NCI-H748 treated with DMSO at 0.1 percent for 48 hours (cell line): Measurements from ENCODE around the gene SLC10A2.
"Not testable (repeated sequence)": the region's sequence is repeated elsewhere in the genome, so short reads cannot be mapped to it uniquely, and the experiment has no call there.

Experiments
- DNase-seq: peaks from one replicate; lab custom pipeline; 2025; lab: John Stamatoyannopoulos, UW

The SLC10A2 gene, protein sequence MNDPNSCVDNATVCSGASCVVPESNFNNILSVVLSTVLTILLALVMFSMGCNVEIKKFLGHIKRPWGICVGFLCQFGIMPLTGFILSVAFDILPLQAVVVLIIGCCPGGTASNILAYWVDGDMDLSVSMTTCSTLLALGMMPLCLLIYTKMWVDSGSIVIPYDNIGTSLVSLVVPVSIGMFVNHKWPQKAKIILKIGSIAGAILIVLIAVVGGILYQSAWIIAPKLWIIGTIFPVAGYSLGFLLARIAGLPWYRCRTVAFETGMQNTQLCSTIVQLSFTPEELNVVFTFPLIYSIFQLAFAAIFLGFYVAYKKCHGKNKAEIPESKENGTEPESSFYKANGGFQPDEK

DNA sequence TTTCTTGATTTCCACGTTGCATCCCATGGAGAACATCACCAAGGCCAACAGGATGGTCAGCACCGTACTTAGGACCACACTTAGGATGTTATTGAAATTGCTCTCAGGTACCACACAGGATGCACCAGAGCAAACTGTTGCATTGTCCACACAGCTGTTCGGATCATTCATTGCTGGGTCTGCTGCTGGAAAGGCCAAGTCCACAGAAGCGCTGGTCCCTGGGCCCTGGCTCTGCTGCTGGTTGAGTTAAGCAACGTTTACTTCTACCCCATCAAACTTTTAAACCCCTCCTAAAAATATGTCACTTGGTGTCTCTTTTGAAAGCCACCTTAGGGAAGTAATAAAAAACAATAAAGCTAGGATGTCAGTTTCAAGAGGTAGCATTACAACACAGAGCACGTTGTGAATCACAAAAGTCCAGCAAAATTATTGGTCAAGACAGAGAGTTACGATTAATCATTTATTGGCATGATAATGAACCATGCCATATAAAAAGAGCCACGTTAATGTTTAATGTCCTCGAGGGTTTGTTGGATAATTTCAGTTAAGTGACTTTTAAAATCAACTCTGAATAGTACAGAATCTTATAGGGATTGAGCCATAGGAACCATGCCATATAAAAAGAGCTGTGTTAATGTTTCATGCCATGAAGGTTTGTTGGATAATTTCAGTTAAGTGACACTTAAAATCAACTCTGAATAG, at the start of gene SLC10A2:
Gene SLC10A2 (minus strand): TSS at position 339 of the 702 bp plus-strand sequence. CDS start 168 bp downstream, at position 171.
- no peak for DNase-seq

DNA sequence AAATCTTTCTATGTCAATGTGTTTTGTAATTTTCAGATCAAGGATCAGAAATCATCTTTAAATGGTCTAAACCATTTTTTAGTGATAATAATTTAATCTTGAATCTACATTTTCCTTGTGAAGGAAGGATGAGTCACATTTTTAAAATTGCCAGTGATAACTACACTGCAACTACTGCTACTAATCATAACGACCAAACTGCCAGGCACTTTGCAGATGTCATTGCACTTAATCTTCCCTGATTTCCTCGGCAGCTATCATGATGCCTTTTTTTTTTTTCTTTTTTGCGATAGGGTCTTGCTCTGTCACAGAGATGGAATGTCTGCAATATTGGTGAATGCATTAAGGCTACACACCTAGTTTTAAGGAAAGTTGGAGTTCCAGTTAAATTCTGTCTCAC, 41.4 kb upstream of the SLC10A2 start:
- DNase-seq, result no peak

DNA sequence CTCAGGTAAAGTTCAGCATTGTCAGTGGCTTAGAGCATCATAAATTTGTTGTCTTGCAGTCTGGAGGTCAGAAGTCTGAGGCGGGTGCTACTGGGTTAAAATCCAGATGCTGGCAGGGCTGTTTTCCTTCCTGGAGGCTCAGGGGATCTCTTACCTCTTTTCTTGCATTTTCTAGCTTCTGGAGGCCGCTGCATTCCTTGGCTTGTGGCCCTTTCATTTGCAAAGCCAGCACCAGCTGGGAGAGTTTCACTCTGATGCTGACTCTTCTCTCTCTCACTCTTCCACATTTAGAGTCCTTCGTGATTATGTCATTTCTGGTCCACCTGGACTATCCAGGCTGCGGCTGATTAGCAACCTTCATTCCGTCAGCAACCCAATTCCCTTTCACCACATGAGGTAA, 38.1 kb upstream of the SLC10A2 start:
- no peak for DNase-seq

DNA sequence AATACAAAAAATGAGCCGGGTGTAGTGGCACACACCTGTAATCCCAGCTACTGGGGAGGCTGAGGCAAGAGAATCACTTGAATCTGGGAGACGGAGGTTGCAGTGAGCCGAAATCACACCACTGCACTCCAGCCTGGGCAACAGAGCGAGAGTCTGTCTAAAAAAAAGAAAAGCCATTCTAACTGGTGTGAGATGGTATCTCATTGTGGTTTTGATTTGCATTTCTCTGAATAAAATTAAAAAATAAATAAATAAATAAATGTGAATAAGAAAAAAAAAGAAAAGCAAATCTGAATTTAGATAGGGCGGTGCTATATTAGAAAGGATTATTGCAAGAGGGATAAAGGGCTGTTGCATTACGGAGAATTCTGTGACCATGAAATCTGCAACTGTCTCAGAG, 37.2 kb upstream of the SLC10A2 start:
- DNase-seq, result not testable (repeated sequence)

DNA sequence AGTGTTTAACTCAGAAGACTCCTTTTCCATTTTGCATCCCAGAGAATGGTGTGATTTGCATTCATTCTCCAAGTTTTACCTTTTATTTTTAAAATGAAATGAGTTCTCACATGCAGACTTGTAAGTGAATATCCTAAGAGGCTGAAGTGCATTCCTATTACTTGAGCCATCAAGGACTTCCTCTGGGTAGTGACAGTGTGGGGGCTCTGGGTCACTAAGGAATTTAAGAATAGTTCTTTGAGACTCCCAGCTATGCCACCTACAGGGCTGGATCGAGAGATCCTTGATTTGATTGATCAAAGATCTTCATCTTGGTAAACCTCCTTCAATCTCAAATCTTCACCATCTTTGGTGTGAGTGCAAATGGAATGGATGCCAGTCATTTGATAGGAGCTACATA, 36.3 kb upstream of the SLC10A2 start:
- no peak for DNase-seq

DNA sequence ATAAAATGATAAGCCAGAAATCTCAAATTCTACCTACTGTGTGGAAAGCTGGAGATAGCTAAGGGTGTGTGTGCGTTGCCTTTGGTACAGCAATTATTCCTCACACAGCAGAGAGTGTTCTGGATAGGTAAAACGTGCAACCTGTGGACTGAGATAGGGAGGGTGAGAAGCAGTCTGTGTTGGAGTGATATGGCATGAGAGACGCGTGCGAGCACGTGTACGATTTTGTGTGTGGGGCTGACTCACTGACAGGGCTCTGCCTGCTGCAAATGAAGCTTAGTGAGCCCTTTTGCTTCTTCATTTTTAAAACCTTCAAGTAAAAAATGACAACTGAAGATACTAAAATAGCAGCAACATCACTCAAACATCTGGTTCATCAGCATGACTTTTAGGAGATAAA, 35.7 kb upstream of the SLC10A2 start:
- no peak for DNase-seq

DNA sequence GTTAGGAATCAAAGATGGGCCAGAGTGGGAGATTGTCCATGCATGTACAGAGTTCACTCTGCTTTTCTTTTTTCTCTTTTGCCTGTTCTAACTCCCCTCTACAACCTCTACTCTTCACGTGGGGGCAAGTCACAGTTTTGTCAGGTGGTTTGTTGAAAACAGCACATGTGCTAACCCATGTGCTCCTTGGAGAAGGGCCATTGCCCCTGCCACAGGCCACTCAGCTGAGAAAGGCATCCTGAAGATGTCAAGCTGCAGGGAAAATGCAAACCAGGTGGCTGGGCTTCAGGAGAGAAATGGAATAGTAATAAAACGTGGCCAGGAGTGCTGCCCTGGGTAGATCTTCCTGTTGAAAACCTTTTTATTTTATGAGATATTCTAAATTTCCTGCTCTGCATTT, 35.3 kb upstream of the SLC10A2 start:
- DNase-seq, result no peak

DNA sequence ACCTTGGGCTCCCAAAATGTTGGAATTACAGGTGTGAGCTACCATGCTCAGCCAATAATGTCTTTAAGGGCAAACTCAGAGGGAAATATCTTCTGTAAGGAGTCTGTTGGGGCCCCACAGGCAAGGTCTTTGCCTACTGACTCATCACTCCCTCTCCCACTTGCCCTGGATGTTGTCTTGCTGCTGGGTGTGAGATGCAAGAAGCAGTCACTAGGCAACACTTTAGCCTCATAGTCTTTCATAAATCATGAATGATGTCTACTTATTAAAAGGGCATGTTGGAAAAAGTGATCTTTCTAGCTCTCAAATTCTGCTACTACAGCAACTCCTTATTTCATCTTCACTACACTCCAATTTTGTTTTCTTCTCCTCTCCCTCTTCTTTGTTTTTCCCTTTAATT, 34.6 kb upstream of the SLC10A2 start:
- DNase-seq, result no peak

DNA sequence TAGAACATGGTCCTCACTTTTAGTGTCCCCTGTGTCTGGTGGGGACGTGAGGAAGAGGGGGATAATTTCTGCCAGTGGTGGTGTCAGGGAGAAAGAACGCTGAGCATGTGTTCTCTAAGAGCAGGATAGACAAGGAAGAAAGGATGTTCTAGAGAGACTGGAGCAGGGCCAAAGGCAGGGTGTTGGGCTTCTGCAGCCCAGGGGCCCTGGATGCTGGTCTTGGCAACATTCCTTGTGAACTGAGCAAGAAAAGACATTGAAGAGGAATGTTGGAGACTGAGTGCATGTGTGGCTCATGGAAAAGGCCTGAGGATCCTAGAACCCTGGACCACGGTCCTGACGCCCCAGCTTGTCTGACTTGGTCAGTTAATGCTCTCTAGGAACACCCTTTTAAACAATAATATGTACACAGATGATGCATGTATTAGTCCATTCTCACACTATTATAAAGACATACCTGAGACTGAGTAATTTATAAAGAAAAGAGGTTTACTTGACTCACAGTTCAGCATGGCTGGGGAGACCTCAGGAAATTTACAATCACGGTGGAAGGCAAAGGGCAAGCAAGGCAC, 33.6 kb upstream of the SLC10A2 start:
- DNase-seq, result no peak

DNA sequence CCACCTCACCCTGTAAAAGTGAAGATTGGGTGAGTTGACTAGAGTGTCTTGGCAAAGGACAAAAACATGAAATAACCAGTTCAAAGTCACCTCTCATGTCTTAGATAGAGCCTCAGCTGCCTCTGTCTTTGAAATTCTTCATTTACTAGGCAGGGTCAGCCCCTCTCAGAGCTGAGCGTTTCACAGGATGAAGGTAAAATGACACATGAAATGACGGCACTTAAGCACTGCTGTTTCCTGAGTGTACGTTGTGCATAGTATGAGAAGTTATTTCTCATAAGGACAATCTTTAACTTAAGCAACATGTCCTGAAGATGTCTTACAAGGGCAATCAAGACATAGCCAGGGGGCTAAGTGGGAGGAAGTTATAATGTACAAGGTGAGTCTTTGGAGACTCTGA, 32.3 kb upstream of the SLC10A2 start:
- no peak for DNase-seq

DNA sequence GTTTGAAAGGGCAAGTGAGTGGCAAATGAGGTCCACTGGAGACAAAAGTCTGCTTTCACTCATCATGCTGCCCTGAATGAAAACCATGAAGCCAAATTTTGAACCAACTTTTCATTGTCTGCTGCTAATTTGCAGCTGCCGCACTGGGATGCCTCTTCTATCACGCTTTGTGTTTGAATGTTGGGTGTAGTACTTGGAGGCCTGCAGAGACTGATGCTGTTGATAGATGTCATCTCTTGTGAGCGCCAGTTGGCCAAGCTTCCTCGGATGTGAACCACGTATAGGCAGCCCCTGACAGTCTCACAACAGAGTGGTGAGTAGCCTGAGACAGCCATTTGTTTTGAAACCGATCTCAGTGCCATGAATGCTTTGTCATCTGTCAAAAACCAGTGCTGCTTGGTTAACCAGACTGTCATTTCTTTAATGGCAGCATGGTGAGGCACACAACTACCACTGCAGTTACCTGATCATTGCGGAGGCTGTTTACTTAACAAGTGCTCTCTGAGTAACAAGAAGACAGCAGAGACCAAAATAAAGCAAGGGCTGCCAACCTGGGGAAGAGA, 31.2 kb upstream of the SLC10A2 start:
- no peak for DNase-seq

DNA sequence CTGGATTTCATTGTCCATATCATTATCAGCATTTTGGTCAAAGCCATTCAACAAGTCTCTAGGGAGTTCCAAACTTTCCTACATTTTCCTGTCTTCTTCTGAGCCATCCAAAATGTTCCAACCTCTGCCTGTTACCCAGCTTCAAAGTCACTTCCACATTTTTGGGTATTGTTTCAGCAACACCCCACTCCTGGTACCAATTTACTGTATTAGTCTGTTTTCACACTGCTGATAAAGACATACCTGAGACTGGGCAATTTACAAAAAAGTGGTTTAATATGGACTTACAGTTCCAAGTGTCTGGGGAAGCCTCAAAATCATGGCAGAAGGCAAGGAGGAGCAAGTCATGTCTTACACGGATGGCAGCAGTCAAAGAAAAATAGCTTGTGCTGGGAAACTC, 27.4 kb upstream of the SLC10A2 start:
- DNase-seq, result not testable (repeated sequence)

DNA sequence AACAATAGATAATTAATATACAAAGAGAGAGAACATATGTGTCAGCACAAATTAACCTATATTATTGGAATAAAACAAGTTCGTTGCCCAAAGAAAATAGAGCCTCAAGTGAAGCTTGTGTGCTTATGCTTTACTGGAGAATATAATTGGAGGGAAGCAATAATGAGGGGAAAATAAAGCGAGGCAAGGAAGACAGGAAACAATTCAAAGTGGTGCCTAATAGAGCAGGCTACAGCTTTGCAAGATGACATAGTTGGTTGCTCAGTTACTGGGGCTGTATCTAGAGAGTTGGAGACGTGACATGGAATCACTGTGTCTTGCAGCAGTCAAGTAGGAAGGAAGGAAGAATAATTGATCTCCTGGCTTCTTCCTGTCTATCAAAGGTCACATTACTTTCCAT, 21.1 kb upstream of the SLC10A2 start:
- no peak for DNase-seq

DNA sequence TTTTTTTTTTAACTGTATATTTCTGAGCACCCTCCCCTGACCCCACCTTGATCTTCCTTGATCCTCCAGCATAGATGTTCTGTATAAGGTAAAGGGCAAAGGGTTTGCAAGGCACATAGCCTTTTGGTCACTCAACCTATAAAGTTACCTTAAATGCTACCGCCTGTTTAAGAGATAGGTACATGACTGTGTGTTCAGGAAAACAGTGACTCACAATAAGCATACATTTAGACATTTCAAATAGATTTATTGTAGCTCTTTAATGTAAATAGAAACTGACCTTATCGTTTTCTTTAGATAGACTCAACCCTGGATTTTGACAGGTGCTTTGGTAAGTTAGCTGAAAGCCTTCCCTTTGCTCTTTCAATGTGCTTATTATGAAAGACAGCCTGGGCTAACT, 15.2 kb upstream of the SLC10A2 start:
- DNase-seq, result no peak

DNA sequence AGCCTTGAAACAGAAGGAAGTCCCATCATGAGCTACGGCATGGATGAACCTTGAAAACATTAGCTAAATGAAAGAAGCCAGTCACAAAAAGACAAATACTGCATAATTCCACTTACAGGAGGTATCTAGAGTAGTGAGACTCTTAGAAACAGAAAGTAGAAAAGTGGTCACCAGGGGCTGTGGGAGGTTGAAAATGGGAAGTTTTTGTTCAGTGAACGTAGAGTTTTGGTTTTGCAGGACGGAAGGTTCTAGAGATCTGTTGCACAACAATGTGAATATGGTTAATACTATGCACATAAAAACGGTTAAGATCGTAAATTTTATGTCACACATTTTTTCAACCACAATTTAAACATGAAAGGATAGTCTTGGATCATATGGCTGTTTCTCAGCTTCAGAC, 11.9 kb upstream of the SLC10A2 start:
- DNase-seq, result no peak

DNA sequence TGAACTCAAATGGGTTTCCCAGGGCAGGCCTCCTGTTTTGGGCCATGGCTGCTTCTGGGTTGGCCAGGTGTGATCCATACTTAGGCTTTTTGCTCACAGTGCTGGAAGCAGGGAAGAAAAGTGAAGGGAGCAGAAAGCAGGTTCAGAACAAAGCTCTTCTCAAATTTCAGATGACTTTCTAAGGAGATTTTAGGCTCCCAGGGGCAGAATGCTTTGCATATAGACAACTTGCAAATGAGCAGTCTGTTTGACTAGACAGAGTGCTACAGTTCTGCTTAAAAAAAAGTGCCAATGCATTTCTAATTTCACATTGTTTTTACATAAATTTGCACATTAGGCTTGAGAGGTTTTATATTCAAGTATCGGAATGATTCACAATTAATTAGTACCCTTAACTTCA, 2.6 kb upstream of the SLC10A2 start:
- DNase-seq, result no peak

DNA sequence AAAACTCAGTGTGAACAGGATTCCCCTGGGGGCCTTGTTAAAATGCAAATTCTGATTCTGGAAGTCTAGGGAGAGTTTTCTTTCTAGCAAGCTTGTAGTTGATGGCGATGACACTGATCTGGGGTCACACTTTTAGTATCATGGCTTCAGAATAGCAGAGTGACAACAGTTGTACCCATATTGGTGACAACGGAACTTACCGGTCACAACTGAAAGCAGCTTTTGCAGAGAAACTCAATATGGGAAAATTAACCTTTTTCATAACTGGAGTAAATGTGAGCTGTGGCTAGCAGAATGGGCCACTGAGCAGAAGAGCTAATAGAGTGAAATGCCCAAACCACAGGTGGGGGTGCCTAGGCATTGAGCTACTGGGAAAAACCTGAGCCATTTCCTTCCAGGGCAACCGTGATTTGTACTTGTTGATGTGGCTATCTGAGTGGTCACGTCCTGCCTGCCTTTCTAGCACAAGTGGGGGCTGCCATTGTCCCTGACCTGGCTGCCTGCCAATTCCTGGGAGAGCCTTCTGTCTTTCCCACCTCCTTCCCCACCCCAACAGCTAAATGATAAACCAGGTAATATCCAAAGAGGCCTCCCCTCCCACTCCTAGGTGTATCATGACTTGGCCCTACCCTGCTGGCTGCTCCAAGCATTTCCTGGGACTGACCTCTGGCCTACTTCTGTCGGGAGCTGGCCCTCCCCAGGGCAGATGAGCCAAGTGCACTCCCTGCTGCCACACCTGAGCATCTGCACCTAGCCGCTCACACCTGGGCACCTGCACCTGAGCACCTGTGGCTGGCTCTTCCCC, 1.7 kb upstream of the SLC10A2 start:
- DNase-seq, result peak; percentile 13

DNA sequence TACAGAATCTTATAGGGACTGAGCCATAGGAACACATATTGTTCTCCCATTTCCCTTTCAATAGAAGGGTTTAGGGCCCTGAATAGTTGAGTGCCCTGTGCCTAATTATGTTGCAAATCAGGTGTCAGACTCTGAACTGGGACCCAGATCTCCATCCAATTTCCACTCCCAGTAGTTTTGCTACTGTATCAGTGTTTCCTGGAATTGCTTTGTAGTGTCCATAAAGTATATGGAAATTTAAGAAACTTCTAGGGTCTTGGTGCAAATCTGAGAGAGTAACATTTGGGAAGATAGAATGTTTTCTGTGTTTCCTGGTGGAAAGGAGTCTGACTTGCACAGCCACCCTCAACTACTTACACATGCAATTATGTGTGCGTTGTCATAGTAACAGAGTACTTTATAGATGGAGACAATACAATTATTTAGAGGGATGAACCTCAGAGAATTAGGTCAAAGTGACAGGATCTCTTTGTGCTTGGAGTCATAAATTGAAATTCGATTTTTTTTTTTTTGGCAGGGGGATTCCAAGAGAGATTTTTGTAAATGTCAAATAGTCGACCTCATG, 646 bp upstream of the SLC10A2 start:
- peak; percentile 12 for DNase-seq

DNA sequence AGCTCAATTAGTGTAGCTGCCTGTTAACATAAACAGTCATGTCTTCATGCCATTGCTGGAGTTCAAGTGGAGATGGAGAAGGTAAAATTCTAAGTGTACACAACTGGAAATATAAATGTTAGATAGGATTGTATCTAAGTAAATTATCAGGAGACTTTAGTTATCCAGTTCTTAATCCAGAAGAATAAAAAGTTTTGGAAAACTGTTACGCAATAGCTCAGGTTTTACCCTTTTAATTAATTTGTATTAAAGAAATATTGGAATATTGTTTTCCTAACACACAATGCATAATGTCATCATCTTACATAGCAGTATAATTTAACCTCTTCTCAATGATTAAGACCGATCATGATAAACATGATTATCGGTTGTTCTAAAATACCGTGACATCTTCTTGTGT, 2.8 kb downstream of the SLC10A2 start:
- no peak for DNase-seq

DNA sequence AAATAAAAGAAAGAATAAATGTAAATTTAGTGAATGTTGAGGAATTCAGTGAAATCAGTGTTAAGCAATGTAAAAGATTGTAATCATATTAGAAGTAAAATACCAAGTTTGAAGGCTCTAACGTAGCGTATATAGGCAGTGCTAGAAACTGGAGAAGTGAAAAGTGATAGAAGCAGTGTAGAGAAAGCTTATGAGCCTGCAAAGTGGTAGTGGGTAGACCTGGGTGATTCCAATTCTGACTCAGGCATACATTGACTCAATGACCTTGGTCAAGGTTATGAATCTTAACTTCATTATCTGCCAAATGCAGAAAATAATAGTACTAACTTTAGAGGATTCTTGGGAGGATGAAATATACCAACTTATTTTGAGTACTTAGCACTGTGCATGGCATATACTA, 4.1 kb downstream of the SLC10A2 start:
- DNase-seq, result no peak

DNA sequence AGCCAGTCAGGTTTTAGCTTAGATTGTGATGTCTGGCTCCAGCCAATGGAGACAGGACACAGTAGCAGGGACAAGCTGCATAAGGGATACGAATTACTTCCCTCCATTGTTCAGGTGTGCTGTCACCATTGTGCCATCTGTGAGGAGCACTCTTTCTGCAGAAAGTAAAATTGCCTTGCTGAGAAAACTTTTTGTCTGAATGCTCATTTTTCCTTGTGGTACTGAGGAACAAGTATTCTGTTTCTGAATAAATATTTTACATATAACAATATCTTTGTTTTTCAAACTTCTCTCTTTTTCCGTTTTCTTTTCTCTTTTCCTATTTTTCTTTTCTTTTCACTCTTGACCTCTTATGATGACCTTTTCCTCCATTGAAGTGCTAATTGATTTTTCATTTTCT, 10.2 kb downstream of the SLC10A2 start:
- DNase-seq, result no peak

DNA sequence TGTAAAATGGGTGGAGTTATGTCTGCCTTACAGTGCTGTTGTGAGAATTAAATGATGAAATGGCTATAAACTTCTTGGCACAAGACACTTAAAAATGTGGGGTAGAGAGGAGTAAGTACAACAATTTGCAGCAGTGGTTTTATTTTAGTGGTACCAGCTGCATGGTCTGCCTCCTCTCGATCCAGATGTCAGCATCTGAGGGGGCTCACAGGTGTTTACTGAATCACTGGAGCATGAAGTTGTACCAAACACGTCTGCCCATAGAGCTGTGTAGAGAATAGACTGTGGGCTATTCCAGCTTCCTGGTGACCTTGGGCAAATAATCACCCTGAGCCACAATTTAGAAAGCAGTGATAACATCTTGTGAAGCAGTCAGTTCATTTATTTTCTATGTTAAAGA, 11.1 kb downstream of the SLC10A2 start:
- no peak for DNase-seq
